HT-29 (cell line): Measurements from ENCODE around the gene RAG1. TPM values are rescaled to one million over a fixed set of nuclear protein-coding genes. Genes with fewer than 3 reads are reported as not detected.
A peak's percentile ranks its signal among the peaks of the same experiment; 100 is the strongest.
"Not testable (repeated sequence)": the region's sequence is repeated elsewhere in the genome, so short reads cannot be mapped to it uniquely, and the experiment has no call there.

Source experiments
- DNase-seq: peaks from one replicate; pipeline ENCODE4 v3.0.0-alpha.2; 2015; ENCODE audit warnings: low spot score
- total RNA-seq: library from RNA; depleted of rRNA; stranded (reverse); fragments of >200 nt; shearing (Covaris generic); gene quantifications from 2 replicates; pipeline ENCODE4 v1.2.3, GENCODE V29; 2014; rRNA removed

RAG1 gene
- 0.05 and 0.18 TPM in 2 replicates for total RNA-seq

DNA sequence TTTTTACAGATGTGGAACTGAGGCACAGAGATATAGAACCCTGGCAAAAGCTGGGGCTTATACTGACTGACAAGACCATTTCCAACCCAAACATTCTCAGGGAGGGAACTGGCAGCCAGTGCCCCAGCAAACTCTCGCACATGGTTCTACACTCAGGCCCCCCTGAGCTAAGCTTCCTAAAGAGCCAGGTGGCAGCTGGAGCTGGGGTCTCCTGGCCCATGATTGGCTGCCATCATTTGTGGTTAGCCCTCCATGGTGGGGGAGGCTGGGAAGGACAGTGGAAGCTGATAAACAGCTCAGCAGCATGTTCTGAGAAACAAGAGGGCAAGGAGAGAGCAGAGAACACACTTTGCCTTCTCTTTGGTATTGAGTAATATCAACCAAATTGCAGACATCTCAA is at the start of gene RAG1:
Gene RAG1, plus strand, starts transcription at position 314 of the 400 bp plus-strand sequence. CDS start 5,298 bp downstream, outside the sequence.
- no peak for DNase-seq

DNA sequence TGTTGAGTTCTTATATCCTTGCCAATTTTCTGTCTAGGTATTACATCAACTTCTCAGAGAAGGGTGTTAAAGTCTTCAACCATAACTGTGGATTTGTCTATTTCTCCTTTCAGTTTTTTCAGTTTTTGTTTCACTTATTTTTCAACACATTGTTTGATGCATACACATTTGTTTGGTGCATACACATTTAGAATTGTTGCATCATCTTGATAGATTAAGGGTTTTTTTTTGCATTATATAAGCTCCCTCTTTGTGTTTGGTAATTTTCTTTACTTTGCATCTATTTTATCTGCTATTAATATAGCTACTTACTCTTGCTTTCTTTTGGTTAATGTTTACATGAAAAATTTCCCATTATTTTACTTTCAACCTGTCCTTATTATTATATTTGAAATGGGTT is 37.0 kb upstream of the RAG1 start:
- no peak for DNase-seq

DNA sequence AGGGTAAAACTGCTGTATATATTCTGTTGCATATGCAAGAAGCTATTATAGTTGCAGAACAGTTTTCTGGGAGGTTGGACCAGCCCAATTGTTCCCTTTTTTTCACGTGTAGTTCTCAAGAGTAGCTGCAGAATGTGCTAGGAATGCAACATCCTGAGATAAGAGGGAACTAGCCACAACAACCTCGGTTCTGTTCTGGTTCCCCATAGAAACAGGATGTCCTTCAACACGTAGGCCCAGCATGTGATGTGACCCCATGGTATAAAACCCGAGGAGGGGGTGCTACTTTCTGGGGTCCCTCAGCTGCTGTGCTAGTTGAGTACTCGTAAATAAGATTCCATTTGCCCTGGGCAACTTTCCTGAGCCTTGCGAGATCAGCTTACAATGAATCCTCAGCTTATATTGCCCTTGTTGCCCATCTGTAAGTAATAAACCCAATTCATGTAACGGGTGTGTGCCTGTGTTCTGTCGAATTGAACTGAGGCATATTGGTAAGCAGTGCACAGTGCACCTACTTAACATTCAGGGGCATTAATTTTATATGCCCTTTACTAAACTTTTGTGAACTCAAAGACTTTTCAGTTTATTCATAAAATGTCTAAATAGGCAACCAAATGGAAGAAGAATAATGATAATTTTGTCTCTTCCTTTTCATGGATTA is 34.7 kb upstream of the RAG1 start:
- DNase-seq, result no peak

DNA sequence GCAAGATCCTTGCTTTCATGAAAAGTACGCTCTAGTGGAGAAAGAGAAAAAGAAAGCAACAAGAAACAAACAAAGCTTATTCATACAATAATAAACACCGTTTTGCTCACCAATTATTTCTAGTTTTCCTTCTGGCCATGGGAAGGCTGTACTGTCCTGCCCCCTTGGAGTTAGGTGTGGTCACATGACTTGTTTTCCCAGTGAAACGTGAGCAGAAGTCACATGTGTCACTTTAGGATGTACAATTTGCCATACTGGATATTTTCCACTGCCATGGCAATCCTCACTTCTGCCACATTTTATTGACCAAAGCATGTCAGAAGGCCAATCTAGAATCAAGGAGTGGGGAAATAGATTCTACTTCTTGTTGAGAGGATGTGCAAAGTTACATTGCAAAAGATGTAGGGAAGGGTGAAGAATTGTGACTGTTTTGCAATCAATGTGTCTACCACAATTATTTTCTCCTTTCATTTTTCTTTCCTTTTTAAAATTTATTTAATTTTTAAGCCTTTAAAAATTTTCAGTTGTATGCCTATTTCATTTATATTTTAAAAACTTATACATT is 33.4 kb upstream of the RAG1 start:
- DNase-seq, result no peak

DNA sequence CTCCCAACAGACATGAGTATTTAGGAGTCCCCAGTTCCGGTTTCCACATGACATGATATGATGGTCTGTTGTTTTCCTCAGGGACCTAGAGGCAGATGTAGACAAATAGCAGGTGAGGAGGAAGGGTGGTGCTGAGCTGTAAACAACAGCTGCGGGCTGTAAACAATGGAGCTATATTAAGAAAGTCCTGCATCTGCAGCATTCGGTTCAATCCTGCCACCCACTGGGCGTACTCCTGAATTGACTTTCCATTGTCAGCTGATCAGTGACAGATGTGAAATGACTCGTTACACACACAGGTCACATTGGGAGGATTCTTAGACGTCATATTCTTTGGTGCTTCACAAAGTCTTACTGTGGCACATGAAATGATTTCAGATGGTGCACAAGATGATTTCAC is 26.8 kb upstream of the RAG1 start:
- DNase-seq, result peak; percentile 68

DNA sequence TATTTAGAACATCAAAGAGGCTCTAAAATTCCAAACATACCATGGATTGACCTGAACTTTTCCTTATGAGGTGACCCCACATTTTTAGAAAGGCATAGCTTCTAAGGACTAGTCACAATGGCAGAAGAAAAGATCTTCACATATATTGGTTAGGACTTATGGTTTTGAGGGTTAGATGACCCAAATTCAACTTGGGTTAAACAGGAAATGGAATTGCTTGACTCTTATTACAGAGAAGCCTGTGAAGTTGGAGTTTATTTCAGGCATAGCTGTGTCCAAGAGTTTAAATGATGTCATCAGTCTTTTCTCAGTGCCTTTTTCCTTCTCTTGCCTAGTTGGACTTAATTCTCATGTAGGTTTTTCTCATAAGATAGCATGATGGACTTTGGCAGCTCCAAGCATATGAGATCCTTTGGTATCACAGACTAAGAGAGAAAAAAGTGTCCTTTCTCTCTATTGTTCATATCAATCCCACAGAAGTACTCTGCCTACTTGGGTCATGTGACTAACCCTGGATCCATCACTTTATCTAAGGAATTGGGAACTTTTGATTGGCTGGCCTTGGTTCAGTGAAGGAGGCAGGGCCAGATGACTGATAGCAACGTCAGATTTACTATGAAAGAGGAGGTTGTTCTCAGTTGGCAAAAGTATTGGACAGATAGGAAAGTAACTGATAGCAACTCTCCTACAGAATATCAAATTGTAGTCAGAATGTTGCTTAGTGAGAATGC is 17.3 kb upstream of the RAG1 start:
- DNase-seq, result no peak

DNA sequence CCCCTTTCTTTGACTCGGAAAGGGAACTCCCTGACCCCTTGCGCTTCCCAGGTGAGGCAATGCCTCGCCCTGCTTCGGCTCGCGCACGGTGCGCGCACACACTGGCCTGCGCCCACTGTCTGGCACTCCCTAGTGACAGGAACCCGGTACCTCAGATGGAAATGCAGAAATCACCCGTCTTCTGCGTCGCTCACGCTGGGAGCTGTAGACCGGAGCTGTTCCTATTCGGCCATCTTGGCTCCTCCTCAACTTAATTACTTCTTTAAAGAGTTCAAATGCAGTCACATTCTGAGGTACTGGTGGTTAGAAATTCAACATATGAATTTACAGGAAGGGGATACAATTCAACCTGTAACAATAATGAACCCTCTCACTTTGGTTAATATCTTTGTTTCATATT is 10.4 kb upstream of the RAG1 start:
- not testable (repeated sequence) for DNase-seq

DNA sequence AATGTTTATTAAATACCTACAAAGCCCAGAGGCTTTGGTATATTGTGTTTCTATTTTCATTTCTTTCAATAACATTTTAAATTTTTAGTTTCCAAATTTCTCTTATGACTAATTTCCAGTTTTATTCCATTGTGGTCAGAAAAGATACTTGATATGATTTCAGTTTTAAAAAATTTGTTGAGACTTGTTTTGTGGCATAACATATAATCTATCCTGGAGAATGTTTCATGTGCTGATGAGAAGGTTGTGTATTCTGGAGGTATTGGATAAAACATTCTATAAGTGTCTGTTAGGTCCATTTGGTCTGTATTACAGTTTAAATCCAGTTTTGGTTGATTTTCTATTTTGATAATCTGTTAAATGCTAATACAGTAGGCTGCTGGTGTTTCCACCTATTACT is 9.8 kb upstream of the RAG1 start:
- no peak for DNase-seq

DNA sequence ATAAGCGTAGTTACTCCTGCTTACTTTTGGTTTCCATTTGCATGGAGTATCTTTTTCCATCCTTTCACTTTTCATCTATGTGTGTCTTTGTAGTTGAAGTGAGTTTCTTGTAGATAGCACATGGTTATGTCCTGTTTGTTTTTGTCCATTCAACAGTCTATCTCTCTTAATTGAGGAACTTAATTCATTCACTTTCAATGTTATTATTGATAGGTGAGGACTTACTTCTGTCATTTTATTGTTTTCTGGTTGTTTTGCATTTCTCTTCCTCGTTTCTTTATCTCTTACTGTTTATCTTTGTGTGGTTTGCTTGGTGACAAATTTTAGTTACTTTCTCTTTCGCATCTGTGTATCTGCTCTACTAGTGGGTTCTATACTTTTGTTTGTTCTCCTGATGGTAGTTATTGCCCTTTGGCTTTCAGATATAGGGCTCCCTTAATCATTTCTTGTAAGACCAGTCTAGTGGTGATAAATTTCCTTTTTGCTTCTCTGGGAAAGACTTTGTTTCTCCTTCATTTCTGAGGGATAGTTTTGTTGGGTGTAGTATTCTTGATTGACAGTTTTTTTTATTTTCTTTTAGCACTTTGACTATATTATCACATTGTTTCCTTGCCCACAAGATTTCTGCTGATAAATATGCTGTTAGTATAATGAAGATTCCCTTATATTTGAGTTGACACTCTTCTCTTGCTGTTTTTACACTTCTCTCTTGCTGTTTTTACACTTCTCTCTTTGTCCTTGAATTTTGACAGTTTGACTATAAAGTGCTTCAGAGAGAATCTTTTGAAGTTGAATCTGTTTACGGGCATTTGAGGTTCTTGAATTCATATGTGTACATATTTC is 9.0 kb upstream of the RAG1 start:
- DNase-seq, result no peak

DNA sequence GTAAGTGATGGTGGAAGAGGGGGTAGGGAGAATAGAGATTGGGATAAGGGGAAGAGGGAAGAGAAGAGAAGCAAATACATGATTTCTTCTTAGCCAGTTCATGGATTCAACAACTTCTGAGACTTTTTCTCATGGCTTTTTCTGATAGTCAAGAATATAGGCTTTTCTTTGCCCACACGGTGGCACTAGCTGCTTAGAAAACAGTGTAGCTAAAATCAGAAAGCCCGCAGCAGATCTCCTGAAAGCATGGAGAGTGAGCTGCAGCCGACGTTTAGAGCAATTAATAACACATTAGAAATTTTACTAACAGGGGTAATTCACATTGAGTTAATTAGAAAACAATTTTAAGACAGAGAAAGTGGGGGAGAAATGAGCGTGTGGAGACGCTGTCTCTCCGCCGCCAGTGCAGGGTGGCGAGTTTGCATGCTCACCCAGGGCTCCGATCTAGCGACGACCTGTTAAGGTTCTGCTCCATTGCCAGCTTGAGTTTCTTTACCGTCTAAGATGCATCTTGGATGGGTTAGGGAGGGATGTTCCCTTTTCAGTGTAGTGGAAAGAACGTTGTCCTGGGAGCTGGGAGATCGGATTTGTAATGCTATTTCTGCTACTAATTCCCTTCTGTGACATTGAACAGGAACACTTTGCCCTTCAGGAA is 3.3 kb upstream of the RAG1 start:
- DNase-seq, result peak; percentile 70

DNA sequence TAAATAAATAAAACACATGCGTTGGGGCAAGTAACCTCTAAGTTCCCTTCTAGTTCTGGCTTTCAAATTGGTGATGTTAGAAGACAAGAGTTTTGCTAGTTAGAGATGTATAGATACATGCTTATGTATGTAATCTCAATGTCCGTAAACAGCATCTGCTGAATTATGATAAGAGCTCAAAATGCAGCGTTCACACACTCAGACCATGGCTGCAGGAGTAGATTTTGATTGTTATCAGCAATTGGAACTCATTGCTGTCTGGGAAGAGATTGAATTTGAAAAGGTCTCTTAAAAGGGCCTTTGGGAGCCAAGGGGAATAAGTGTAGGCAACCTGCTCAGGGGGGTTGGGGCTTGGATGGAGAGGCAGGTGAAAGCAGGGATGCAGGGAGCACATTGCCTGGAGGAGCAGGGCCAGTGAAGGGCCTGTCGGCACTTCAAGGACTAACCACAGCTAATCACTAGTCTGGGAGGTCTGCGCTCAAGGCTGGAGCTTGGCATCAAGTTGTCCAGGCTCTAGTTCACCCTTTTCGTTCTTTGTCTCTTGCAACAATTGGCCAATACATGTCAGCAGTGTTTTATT is 2.7 kb upstream of the RAG1 start:
- DNase-seq, result no peak

DNA sequence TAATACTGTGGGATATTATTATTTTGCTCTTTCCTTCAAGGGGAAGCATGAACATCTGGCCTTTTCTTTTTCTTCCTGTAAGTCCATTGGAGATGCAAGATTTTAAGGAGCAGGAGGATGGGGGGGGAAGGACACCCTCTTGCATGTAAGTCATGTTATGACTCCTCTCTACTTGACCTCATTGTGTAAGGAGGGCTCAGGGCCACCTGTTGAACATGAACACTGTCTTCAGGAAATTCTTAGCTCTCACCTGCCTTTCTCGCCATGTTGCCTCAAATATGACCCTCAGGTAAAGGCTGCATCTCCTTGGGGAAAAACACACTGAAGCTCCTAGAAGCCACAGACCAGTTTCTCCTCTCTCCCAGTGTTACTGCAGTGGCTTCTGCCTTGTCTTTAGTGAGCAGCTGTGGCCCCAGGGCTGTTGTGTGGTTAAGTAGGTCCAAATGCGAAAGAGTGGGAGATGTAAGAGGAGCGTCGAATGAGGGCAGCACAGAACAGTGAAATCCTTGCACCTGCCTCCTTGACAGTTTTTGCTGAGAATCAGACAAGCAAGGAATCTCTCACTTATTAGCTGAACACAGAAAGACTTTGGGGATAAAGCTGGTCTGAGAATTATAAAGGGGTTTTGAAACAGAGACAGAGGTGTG is 1.3 kb upstream of the RAG1 start:
- no peak for DNase-seq

DNA sequence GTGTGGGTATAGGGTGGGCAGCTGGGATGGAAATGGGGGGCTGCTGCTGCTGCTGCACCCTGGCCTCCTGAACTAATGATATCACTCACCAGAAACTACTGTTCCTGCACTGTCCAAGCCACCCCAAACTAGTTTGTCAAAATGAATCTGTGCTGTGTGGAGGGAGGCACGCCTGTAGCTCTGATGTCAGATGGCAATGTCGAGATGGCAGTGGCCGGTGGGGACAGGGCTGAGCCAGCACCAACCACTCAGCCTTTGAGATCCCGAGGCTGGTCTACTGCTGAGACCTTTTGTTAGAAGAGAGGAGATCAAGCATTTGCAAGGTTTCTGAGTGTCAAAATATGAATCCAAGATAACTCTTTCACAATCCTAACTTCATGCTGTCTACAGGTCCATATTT is 1.3 kb downstream of the RAG1 start:
- no peak for DNase-seq

DNA sequence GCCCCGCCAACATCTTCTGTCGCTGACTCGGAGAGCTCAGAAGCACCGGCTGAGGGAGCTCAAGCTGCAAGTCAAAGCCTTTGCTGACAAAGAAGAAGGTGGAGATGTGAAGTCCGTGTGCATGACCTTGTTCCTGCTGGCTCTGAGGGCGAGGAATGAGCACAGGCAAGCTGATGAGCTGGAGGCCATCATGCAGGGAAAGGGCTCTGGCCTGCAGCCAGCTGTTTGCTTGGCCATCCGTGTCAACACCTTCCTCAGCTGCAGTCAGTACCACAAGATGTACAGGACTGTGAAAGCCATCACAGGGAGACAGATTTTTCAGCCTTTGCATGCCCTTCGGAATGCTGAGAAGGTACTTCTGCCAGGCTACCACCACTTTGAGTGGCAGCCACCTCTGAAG is 6.7 kb downstream of the RAG1 start:
- no peak for DNase-seq

DNA sequence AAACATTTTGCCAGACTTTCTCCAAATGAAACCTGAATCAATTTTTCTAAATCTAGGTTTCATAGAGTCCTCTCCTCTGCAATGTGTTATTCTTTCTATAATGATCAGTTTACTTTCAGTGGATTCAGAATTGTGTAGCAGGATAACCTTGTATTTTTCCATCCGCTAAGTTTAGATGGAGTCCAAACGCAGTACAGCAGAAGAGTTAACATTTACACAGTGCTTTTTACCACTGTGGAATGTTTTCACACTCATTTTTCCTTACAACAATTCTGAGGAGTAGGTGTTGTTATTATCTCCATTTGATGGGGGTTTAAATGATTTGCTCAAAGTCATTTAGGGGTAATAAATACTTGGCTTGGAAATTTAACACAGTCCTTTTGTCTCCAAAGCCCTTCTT is 9.6 kb downstream of the RAG1 start:
- no peak for DNase-seq

DNA sequence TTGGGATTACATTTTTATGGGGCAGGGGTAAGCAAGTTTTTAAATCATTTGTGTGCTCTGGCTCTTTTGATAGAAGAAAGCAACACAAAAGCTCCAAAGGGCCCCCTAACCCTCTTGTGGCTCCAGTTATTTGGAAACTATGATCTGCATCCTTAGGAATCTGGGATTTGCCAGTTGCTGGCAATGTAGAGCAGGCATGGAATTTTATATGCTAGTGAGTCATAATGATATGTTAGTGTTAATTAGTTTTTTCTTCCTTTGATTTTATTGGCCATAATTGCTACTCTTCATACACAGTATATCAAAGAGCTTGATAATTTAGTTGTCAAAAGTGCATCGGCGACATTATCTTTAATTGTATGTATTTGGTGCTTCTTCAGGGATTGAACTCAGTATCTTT is 10.1 kb downstream of the RAG1 start:
- no peak for DNase-seq

DNA sequence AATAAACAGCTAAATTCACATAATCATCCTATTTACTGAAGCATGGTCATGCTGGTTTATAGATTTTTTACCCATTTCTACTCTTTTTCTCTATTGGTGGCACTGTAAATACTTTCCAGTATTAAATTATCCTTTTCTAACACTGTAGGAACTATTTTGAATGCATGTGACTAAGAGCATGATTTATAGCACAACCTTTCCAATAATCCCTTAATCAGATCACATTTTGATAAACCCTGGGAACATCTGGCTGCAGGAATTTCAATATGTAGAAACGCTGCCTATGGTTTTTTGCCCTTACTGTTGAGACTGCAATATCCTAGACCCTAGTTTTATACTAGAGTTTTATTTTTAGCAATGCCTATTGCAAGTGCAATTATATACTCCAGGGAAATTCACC is 10.7 kb downstream of the RAG1 start:
- DNase-seq, result no peak

DNA sequence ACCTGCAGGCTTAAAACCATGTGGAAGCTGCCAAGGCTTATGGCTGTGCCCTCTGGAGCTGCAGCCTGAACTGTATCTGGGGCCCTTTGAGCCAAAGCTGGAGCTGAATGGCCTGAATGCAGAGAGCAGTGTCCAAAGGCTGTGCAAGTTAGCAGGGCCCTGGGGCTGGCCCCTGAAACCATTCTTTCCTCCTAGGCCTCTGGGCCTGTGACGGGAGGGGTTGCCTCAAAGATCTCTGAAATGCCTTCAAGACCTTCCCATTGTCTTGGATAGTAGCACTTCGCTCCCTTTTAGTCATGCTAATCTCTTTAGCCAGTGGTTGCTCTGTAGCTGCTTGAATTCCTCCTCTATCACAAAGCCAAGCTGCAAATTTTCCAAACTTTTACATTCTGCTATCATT is 13.7 kb downstream of the RAG1 start:
- DNase-seq, result no peak

DNA sequence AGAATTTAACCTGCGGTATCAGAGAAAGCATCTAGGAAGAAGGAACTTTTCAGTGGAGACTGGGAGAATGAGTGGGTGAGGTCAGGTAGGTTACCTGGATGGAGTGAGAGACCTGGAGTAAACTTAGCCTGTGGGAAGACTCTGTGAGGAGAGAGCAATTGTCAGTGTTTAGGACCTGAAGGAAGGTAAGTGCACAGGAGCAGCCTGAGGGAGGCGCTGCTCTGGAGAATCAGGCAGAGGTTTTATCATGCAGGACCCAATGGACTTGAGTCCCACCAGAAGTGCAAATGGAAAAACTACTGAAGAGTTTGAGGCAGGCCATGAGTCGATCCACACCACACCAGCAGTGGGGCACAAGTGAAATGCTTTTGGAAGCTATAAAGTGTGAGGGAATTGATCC is 15.9 kb downstream of the RAG1 start:
- no peak for DNase-seq

DNA sequence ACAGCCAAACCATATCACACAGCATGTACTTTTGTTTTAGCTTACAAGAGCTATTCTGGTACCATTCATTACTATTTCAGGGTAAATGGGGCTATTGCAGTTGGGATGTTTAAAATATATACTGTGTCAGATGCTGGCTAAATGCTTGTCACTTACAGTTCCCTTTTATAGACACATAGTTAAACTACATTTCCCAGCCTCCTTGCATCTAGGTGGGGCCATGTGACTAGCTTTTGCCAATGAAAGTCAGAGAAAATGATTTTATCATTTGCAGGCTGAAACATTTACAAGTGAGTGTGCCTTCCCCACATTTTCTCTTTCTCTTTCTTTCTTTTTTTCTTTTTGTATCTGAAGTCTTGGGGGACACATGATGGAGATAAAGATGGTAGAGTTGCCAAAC is 18.7 kb downstream of the RAG1 start:
- no peak for DNase-seq

DNA sequence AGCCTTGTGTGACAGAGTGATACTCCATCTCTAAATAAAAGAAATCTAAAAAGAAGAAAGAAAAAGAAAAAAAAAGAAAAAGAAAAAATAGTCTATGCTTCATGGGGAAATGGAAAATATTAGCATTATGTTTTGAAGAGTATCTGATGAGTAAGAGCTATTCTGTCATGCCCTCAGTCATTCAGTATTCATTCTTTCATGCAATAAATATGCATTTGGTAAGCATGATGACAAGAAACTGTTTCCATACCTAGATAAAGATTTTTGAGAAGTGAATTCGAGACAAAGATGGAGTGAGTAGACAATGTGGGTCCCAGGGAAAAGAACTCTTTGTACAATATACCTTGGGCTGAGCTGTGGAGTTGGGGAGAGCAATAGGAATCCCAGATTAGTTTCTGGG is 20.3 kb downstream of the RAG1 start:
- no peak for DNase-seq
